Pulmonary artery endothelial cell (primary cell): Measurements from ENCODE around the gene G6PC2. TPM values are rescaled to one million over a fixed set of nuclear protein-coding genes. Genes with fewer than 3 reads are reported as not detected.

Source experiments
- DNase-seq: peaks from one replicate; pipeline ENCODE4 v3.0.0-alpha.2; 2011; ENCODE audit warnings: low read depth, low spot score
- total RNA-seq: library from RNA; depleted of rRNA; stranded (reverse); fragments of >200 nt; gene quantifications from 2 replicates; pipeline ENCODE4 v1.2.3, GENCODE V29; 2014

The G6PC2 gene
- total RNA-seq, 1 donor from 2014 or later: not detected

GRCh38 chr2:168945508-168945907 lies 44.4 kb downstream of the G6PC2 start:
- DNase-seq: no peak

DNA sequence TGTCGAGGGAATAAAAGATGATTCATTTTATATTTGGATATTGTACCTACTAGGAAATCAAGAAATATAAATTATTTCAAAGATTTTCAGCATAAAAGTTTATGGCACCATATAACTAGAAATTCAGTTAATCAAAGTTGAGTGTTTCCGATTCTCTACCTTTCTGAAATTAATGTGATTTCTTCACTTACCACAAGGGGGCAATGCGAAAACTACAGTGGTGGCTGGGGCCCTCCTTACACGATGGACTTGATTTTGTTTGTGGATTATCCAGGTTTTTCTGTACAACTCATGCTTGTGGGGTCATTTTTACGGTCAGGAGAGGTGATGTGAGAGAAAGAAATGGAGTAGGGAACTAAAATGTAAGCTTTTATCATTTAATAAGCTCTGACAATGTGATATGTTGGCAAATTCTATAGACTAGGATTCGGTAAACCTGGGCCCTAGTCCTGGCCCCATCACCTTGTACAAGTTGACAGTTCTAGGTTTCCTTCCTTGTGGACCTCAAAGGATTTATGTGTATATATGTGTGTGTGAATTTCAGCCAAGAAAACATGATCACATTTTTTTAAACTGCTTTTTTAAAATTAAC lies 47.6 kb downstream of the G6PC2 start:
- DNase-seq: no peak

DNA sequence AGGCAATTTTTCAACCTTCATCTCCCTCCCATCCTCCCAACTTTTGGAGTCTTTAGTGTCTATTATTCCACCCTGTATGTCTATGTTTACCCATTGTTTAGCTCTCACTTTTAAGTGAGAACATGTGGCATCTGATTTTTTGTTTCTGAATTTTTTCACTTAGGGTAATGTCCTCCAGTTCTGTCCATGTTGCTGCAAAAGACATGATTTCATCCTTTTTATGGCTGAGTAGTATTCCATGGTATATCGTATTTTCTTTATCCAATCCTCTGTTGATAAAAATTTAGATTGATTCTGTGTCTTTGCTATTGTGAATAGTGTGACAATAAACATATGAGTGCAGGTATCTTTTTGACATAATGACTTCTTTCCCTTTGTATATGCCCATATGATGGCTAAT lies 48.2 kb downstream of the G6PC2 start:
- DNase-seq: no peak

GRCh38 chr2:168951871-168952270 lies 50.8 kb downstream of the G6PC2 start:
- no peak for DNase-seq

GRCh38 chr2:168952424-168952823 lies 51.3 kb downstream of the G6PC2 start:
- no peak for DNase-seq

DNA sequence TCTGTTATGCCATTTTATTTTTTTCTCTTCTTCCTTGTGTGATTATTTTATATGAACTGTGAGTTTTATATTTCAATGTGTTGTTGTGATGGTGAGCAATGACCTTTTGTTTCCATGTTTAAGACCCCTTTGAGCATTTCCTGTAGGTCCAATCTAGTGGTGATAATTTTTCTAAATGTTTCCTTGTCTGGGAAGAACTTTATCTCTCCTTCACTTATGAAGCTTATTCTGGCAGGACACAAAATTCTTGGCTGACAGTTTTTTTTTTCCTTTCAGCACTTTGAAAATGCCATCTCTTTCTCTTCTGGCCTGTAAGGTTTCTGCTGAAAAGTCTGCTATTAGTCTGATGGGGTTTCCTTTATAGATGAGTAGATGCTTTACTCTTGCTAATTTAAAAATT lies 53.2 kb downstream of the G6PC2 start:
- DNase-seq: no peak

DNA sequence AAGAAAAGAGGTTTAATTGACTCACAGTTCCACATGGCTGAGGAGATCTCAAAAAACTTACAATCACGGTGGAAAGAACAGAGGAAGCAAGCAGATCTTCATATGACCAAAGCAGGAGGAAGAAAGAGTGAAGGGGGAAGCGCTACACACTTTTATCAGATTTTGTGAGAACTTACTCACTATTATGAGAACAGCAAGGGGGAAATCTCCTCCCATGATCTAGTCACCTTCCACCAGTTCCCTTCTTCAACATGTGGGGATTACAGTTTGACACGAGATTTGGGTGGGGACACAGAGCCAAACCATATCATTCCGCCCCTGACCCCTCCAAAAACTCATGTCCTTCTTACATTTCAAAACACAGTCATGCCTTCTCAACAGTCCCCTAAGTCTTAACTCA lies 54.2 kb downstream of the G6PC2 start:
- no peak for DNase-seq

DNA sequence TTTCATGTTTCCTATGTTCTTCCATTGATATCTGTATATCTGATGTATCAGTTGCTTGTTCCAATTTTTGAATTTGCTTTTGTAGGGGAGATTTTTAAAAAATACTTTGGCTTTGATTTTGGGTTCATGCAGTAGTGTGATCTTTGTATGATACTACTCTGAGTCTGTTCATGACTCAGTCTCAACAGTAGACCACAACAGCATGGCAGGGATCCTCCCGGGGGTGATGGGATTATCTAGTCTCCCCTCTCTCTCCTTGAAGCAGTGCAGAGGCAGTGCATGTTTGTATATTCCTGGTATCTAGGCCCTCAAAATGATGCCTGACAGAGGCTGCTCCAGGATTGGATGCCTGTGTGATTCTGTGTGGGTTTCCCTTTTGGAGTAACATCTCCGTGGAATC lies 55.3 kb downstream of the G6PC2 start:
- no peak for DNase-seq

Other genes starting within 250 kb of the G6PC2 start
- 0.07 and 1.4 TPM in 2 replicates for gene NOSTRIN, start 98.7 kb upstream of the G6PC2 start, total RNA-seq
- 4.4 and 9.0 TPM in 2 replicates for gene SPC25, start 10.9 kb upstream of the G6PC2 start, total RNA-seq
- gene ABCB11, start 130.0 kb downstream of the G6PC2 start, total RNA-seq: 0.26 and 0.74 TPM in 2 replicates
- gene DHRS9, start 168.3 kb downstream of the G6PC2 start, total RNA-seq: 0.40 and 1.2 TPM in 2 replicates